GM18498 (cell line): Measurements from ENCODE around the gene ESRRG.

Source experiments
- ATAC-seq: cut with Tn5 transposase; IDR thresholded peaks from one replicate; pipeline ENCODE4 v1.9.1; 2021; ENCODE audit warnings: mild to moderate bottlenecking, moderate library complexity; ENCODE audit not compliant: unreplicated experiment

ESRRG gene

GRCh38 chr1:216632980-216633379, 90.2 kb downstream of the ESRRG start:
- no peak for ATAC-seq

GRCh38 chr1:216630532-216630931, 92.7 kb downstream of the ESRRG start:
- no peak for ATAC-seq

- ATAC-seq: no peak
These were observed 96.0 kb downstream of the ESRRG start for GRCh38 chr1:216627252-216627651.

GRCh38 chr1:216626394-216627067, 96.7 kb downstream of the ESRRG start:
- no peak for ATAC-seq

- ATAC-seq: no peak
These were observed 101.7 kb downstream of the ESRRG start for GRCh38 chr1:216621536-216621935.

GRCh38 chr1:216617081-216617875, 106.0 kb downstream of the ESRRG start:
- no peak for ATAC-seq

- ATAC-seq: no peak
These were observed 106.8 kb downstream of the ESRRG start for GRCh38 chr1:216616425-216616824.

GRCh38 chr1:216614011-216614934, 109.0 kb downstream of the ESRRG start:
- no peak for ATAC-seq

- no peak for ATAC-seq
These were observed 110.9 kb downstream of the ESRRG start for GRCh38 chr1:216612291-216612690.

GRCh38 chr1:216607067-216607697, 116.0 kb downstream of the ESRRG start:
- no peak for ATAC-seq

GRCh38 chr1:216606047-216606637, 117.1 kb downstream of the ESRRG start:
- ATAC-seq: no peak

GRCh38 chr1:216604771-216605170, 118.5 kb downstream of the ESRRG start:
- no peak for ATAC-seq

GRCh38 chr1:216600730-216601609, 122.3 kb downstream of the ESRRG start:
- ATAC-seq: peak; percentile 90

GRCh38 chr1:216599851-216600250, 123.4 kb downstream of the ESRRG start:
- ATAC-seq: no peak

GRCh38 chr1:216598448-216598847, 124.8 kb downstream of the ESRRG start:
- ATAC-seq: no peak

GRCh38 chr1:216596281-216596862, 126.9 kb downstream of the ESRRG start:
- no peak for ATAC-seq

- no peak for ATAC-seq
These were observed 135.5 kb downstream of the ESRRG start for GRCh38 chr1:216587715-216588114.

GRCh38 chr1:216582151-216582550, 141.1 kb downstream of the ESRRG start:
- ATAC-seq: no peak

- no peak for ATAC-seq
These were observed 142.6 kb downstream of the ESRRG start for GRCh38 chr1:216580538-216581057.
